Activated CD4-positive, alpha-beta T cell treated with anti-CD3 and anti-CD28 coated beads, Interleukin-2, amount 50 U/mL, for 4 hours (primary cell): ENCODE results near the gene BTBD9.

ENCODE experiments used
- DNase-seq, 2 experiments: peaks; one replicate each; pipeline ENCODE4 v3.0.0-alpha.2; 2020

BTBD9 gene

GRCh38 chr6:38185752-38186151 is 454.0 kb downstream of the BTBD9 start:
- no peak for DNase-seq

- no peak for DNase-seq
These were observed 454.5 kb downstream of the BTBD9 start for GRCh38 chr6:38185244-38185643.

- no peak for DNase-seq
These were observed 455.1 kb downstream of the BTBD9 start for GRCh38 chr6:38184585-38185080.

GRCh38 chr6:38183856-38184584 is 455.7 kb downstream of the BTBD9 start:
- DNase-seq = no peak

DNA sequence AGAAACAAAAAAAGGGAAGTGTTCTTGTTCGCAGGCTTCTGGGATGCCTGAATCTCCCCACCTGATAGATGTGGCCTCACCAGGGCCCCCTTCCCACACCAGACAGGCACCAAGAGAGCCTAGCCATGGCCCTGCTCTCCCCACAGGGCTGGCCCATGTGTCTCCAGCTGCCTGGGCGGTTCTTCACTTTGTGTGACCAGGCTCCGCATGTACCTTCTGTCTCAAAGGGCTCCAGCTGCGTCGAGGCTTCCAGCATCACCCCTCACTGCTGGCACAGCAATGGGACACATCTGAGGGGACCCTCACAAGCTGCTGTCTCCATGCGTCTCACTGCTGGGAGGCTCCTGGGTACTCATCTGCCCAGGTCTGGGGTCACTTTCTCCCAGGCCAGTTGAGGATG is 457.3 kb downstream of the BTBD9 start:
- no peak for DNase-seq

- no peak for DNase-seq
These were observed 459.1 kb downstream of the BTBD9 start for GRCh38 chr6:38180586-38180985.

GRCh38 chr6:38179794-38180430 is 459.8 kb downstream of the BTBD9 start:
- no peak for DNase-seq

GRCh38 chr6:38179300-38179699 is 460.4 kb downstream of the BTBD9 start:
- no peak for DNase-seq

GRCh38 chr6:38178584-38178886 is 461.2 kb downstream of the BTBD9 start:
- no peak for DNase-seq

DNA sequence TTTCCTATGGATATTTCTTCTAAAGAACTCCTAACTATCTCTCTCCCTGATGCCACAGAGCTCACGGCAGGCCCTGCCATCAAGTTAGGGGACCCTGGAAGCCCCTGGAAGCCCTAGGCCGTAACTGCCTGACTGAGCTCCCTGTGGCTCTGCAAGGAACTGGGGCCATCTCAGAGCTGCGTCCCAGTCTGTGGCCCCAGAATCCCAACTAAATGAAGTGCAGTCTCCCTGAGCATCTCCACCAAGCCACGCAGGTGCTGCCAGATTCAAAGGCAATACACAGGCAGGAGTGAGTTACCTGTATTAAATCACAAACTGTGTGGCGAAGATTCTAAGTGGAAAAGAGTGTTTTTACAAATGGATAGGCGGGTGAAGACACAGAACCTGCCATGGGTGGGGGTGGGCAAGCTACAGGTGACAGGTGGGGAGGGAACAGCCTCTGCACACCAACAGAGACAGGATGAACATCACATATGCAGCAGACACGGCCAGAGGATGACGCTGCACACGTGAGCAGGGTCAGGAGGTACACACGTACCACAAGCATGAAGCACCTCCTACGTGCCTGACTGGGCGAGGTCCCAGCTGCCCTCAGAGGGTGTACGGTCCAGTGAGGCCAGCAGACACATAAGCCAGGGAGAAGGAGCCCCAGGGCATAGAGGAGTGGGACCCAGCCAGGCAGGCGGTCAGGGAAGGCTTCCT is 461.7 kb downstream of the BTBD9 start:
- no peak for DNase-seq

- no peak for DNase-seq
These were observed 462.7 kb downstream of the BTBD9 start for GRCh38 chr6:38176797-38177751.

- no peak for DNase-seq
These were observed 463.9 kb downstream of the BTBD9 start for GRCh38 chr6:38175786-38176185.

GRCh38 chr6:38174806-38175495 is 464.8 kb downstream of the BTBD9 start:
- DNase-seq = no peak

- DNase-seq = no peak
These were observed 465.4 kb downstream of the BTBD9 start for GRCh38 chr6:38174315-38174714.

DNA sequence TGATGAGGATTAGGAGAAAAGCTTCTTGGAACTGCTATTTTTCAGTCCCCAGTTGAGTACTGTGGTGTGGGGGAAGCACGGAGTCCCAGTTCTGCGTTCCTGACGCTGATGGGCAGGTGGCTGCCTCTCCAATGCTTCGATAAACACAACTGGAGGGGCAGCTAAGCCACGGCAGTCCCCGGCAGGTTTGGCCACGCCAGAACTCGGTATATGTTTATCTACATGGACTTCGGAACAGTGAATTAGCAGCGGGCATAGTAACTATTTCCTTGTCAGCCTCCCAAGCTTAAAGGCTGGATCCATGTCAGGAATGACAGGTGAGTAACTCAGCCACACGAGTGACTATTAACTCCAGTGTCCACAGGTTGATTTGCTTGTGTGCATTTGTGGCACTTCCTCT is 465.8 kb downstream of the BTBD9 start:
- no peak for DNase-seq

GRCh38 chr6:38172739-38173410 is 466.9 kb downstream of the BTBD9 start:
- DNase-seq = no peak

- no peak for DNase-seq
These were observed 467.6 kb downstream of the BTBD9 start for GRCh38 chr6:38171997-38172738.

GRCh38 chr6:38170666-38171355 is 468.9 kb downstream of the BTBD9 start:
- no peak for DNase-seq

GRCh38 chr6:38169977-38170526 is 469.7 kb downstream of the BTBD9 start:
- no peak for DNase-seq
